H9 (cell line): Measurements from ENCODE around the gene GPR35. TPM values are rescaled to one million over a fixed set of nuclear protein-coding genes. Genes with fewer than 3 reads are reported as not detected.

ENCODE experiments used
- DNase-seq: peaks from one replicate; pipeline ENCODE4 v3.0.0-alpha.2; 2017
- H2AFZ ChIP-seq: one replicate; pipeline ENCODE4 v1.6.1; 2013; ENCODE audit warnings: mild to moderate bottlenecking, low read length, control low read depth, moderate library complexity
- H2AK5ac ChIP-seq: 2 replicates; pipeline ENCODE4 v1.6.1; 2013; ENCODE audit warnings: low read length, control low read depth, mixed read lengths; ENCODE audit not compliant: insufficient read length
- H2BK120ac ChIP-seq: one replicate; pipeline ENCODE4 v1.6.1; 2013; ENCODE audit warnings: low read depth, mild to moderate bottlenecking, low read length, control low read depth, inconsistent platforms; ENCODE audit not compliant: poor library complexity, severe bottlenecking
- H2BK12ac ChIP-seq: 2 replicates; pipeline ENCODE4 v1.6.1; 2013; ENCODE audit warnings: low read length, control low read depth, mixed read lengths, low read depth; ENCODE audit not compliant: insufficient read length
- H2BK15ac ChIP-seq: 2 replicates; pipeline ENCODE4 v1.6.1; 2013; ENCODE audit warnings: low read depth, low read length, control low read depth
- H2BK20ac ChIP-seq: one replicate; pipeline ENCODE4 v1.6.1; 2013; ENCODE audit warnings: low read depth, mild to moderate bottlenecking, low read length, control low read depth, inconsistent platforms; ENCODE audit not compliant: poor library complexity, severe bottlenecking
- H2BK5ac ChIP-seq: 2 replicates; pipeline ENCODE4 v1.6.1; 2013; ENCODE audit warnings: low read length, control low read depth, mixed read lengths; ENCODE audit not compliant: insufficient read length
- H3K14ac ChIP-seq: 2 replicates; pipeline ENCODE4 v1.6.1; 2013; ENCODE audit warnings: low read length, control low read depth; ENCODE audit not compliant: insufficient read depth
- H3K18ac ChIP-seq: 2 replicates; pipeline ENCODE4 v1.6.1; 2013; ENCODE audit warnings: low read depth, mild to moderate bottlenecking, mixed read lengths, low read length, control low read depth; ENCODE audit not compliant: insufficient read length
- H3K23ac ChIP-seq: 2 replicates; pipeline ENCODE4 v1.6.1; 2013; ENCODE audit warnings: low read length, control low read depth, mixed read lengths, low read depth; ENCODE audit not compliant: insufficient read length
- H3K23me2 ChIP-seq: 2 replicates; pipeline ENCODE4 v1.6.1; 2013; ENCODE audit warnings: low read depth, mild to moderate bottlenecking, mixed read lengths, low read length, control low read depth; ENCODE audit not compliant: insufficient read length, poor library complexity, severe bottlenecking
- H3K27ac ChIP-seq: 2 replicates; pipeline ENCODE4 v1.5.1; 2013; ENCODE audit warnings: low read length, control low read depth, mixed read lengths, low read depth; ENCODE audit not compliant: insufficient read length
- H3K27me3 ChIP-seq: 2 replicates; pipeline ENCODE4 v1.6.1; 2013; ENCODE audit warnings: low read length, control low read depth, inconsistent platforms; ENCODE audit not compliant: insufficient read depth
- H3K4ac ChIP-seq: 2 replicates; pipeline ENCODE4 v1.6.1; 2013; ENCODE audit warnings: low read depth, mild to moderate bottlenecking, control low read depth, inconsistent platforms, low read length, moderate library complexity
- H3K4me1 ChIP-seq: 2 replicates; pipeline ENCODE4 v1.6.1; 2013; ENCODE audit warnings: low read length, control low read depth, inconsistent platforms; ENCODE audit not compliant: insufficient read depth
- H3K4me2 ChIP-seq: 2 replicates; pipeline ENCODE4 v1.6.1; 2013; ENCODE audit warnings: low read length, control low read depth, mixed read lengths; ENCODE audit not compliant: insufficient read length, insufficient read depth
- H3K56ac ChIP-seq: 2 replicates; pipeline ENCODE4 v1.6.1; 2013; ENCODE audit warnings: low read depth, mild to moderate bottlenecking, mixed read lengths, low read length, control low read depth; ENCODE audit not compliant: insufficient read length
- H3K79me1 ChIP-seq: 2 replicates; pipeline ENCODE4 v1.6.1; 2013; ENCODE audit warnings: low read depth, mild to moderate bottlenecking, moderate library complexity, low read length, control low read depth, inconsistent platforms; ENCODE audit not compliant: insufficient read depth, poor library complexity, severe bottlenecking
- H3K79me2 ChIP-seq: 2 replicates; pipeline ENCODE4 v1.6.1; 2013; ENCODE audit warnings: low read length, control low read depth, inconsistent platforms; ENCODE audit not compliant: insufficient read depth
- H3K9ac ChIP-seq: 2 replicates; pipeline ENCODE4 v1.6.1; 2013; ENCODE audit warnings: low read length, control low read depth, mixed read lengths; ENCODE audit not compliant: insufficient read length; ENCODE audit errors: extremely low read depth
- H3K9me3 ChIP-seq: one replicate; pipeline ENCODE4 v1.6.1; 2013; ENCODE audit warnings: low read depth, low read length, inconsistent platforms; ENCODE audit not compliant: control insufficient read depth
- H3T11ph ChIP-seq: one replicate; pipeline ENCODE4 v1.6.1; 2013; ENCODE audit warnings: mild to moderate bottlenecking, low read length, control low read depth, inconsistent platforms
- H4K20me1 ChIP-seq: one replicate; pipeline ENCODE4 v1.6.1; 2013; ENCODE audit not compliant: control insufficient read depth, insufficient read length, insufficient read depth
- H4K5ac ChIP-seq: 2 replicates; pipeline ENCODE4 v1.6.1; 2013; ENCODE audit warnings: low read depth, mild to moderate bottlenecking, mixed read lengths, low read length, control low read depth; ENCODE audit not compliant: insufficient read length
- H4K8ac ChIP-seq: replicated peaks from 2 replicates; pipeline ENCODE4 v1.6.1; 2013; ENCODE audit warnings: low read length, control low read depth, mixed read lengths, low read depth; ENCODE audit not compliant: insufficient read length
- H4K91ac ChIP-seq: 2 replicates; pipeline ENCODE4 v1.6.1; 2013; ENCODE audit warnings: low read depth, mild to moderate bottlenecking, moderate library complexity, mixed read lengths, low read length, control low read depth; ENCODE audit not compliant: insufficient read length
- H3K27ac Mint-ChIP-seq, 3 experiments: 2 replicates in 2 of 3; 3 replicates in 1 of 3; pipeline ENCODE4 v1.8.0; 2020 to 2021; ENCODE audit warnings: mixed read lengths in 3 of 3, mild to moderate bottlenecking in 1 of 3, moderate library complexity in 1 of 3
- H3K27me3 Mint-ChIP-seq: 2 replicates; pipeline ENCODE4 v1.8.0; 2021; ENCODE audit warnings: low read depth, mild to moderate bottlenecking, moderate library complexity, mixed read lengths
- H3K36me3 Mint-ChIP-seq, 3 experiments: 2 replicates in 2 of 3; 3 replicates in 1 of 3; pipeline ENCODE4 v1.8.0; 2020 to 2021; ENCODE audit warnings: low read depth in 3 of 3, mixed read lengths in 3 of 3; ENCODE audit not compliant: insufficient read depth in 1 of 3
- H3K4me1 Mint-ChIP-seq, 2 experiments: 2 replicates each; pipeline ENCODE4 v1.8.0; 2020; ENCODE audit warnings: mixed read lengths in 2 of 2
- H3K4me3 Mint-ChIP-seq, 2 experiments: 2 replicates in 1 of 2; 3 replicates in 1 of 2; pipeline ENCODE4 v1.8.0; 2020 to 2021; ENCODE audit warnings: mild to moderate bottlenecking in 2 of 2, mixed read lengths in 2 of 2, moderate library complexity in 1 of 2
- H3K9me3 Mint-ChIP-seq, 2 experiments: 2 replicates in 1 of 2; 3 replicates in 1 of 2; pipeline ENCODE4 v1.8.0; 2020; ENCODE audit warnings: mild to moderate bottlenecking in 2 of 2, mixed read lengths in 2 of 2, moderate library complexity in 1 of 2
- CTCF ChIP-seq: fragments of 200-600 bp; sonication (generic); conservative IDR thresholded peaks from 3 replicates; pipeline ENCODE4 v1.8.0; 2021; ENCODE audit warnings: antibody characterized with exemption, mild to moderate bottlenecking
- WGBS: extraction: QIAGEN DNeasy Blood & Tissue Kit; methylation state at CpG from one replicate; pipeline ENCODE4 v1.1.7; 2013; ENCODE audit warnings: missing lambda C conversion rate, low lambda C conversion rate, mixed read lengths; ENCODE audit not compliant: insufficient read length; ENCODE audit errors: extremely low coverage; 5-methylcytosine and 5-hydroxymethylcytosine counted together
- total RNA-seq: library from RNA; stranded (reverse); gene quantifications from 2 replicates; pipeline ENCODE4 v1.2.1, GENCODE V29; 2021

GPR35 gene
- total RNA-seq, 1 experiment from 2014 or later = 1.4 TPM

GRCh38 chr2:240638512-240639160 is 13.4 kb downstream of the GPR35 start:
- Histone ChIP-seq H3K27ac (no peak overlapping the region), H3K18ac (no peak overlapping the region), H3K23me2 (no peaks in the 10 kb centered on the region), H2BK20ac (no peak overlapping the region), H2BK5ac (no peak overlapping the region), H3K79me2 (no peaks in the 10 kb centered on the region), H2BK120ac (no peak overlapping the region), H3K4me1 (no peaks in the 10 kb centered on the region), H3K4ac (no peak overlapping the region), H3K4me2 (no peak overlapping the region), H3T11ph (no peak overlapping the region), H3K14ac (no peak overlapping the region), H2AK5ac (no peak overlapping the region), H4K20me1 (no peaks in the 10 kb centered on the region), H2BK15ac (no peak overlapping the region), H3K79me1 (no peaks in the 10 kb centered on the region), H4K91ac (no peak overlapping the region), H3K9me3 (peaks cover 7% of the 10 kb centered on the region), H4K5ac (no peak overlapping the region), H2BK12ac (no peak overlapping the region), H3K9ac (no peak overlapping the region), H3K23ac (no peak overlapping the region), H4K8ac (no peak overlapping the region), H3K56ac (no peak overlapping the region), H2AFZ (no peak overlapping the region), H3K27me3 (no peaks in the 10 kb centered on the region; the same call in 1 of the 2 replicates)
- H3K27me3 Mint-ChIP-seq = peaks cover 42% of the 10 kb centered on the region
- no peak for DNase-seq
- peaks cover 22 to 34% of the 10 kb centered on the region in 2 experiments for H3K9me3 Mint-ChIP-seq
- H3K36me3 Mint-ChIP-seq = peaks cover 0 to 7% (median 0%) of the 10 kb centered on the region in 3 experiments; a peak in 3 of 7 replicates
- TF ChIP-seq CTCF = no peak
- H3K4me3 Mint-ChIP-seq = no peak overlapping the region
- no peak overlapping the region for H3K27ac Mint-ChIP-seq
- H3K4me1 Mint-ChIP-seq = no peaks in the 10 kb centered on the region; a peak in 1 of 4 replicates
- WGBS = no CpG with 5 or more reads among the region's 18 CpGs
